Memory B cell (primary cell): ENCODE data around the gene PPP1R18.

ENCODE experiments used
- ATAC-seq: fragments of 150-1000 bp; cut with Tn5 transposase; 2 replicates; pipeline ENCODE4 v1.10.0; 2021; ENCODE audit warnings: low read depth, mild to moderate bottlenecking, moderate library complexity
- DNase-seq, 2 donors: peaks; one replicate each; pipeline ENCODE4 v3.0.0; 2022; ENCODE audit warnings: low spot score in 2 of 2
- H3K27ac Mint-ChIP-seq: one replicate; pipeline ENCODE4 v1.8.0; 2022; ENCODE audit warnings: mild to moderate bottlenecking, moderate library complexity, mixed read lengths
- H3K27me3 Mint-ChIP-seq: one replicate; pipeline ENCODE4 v1.8.0; 2022; ENCODE audit warnings: mixed read lengths
- H3K36me3 Mint-ChIP-seq: one replicate; pipeline ENCODE4 v1.8.0; 2022; ENCODE audit warnings: mild to moderate bottlenecking, mixed read lengths
- H3K4me1 Mint-ChIP-seq: one replicate; pipeline ENCODE4 v1.8.0; 2022; ENCODE audit warnings: mixed read lengths
- H3K4me3 Mint-ChIP-seq: one replicate; pipeline ENCODE4 v1.8.0; 2022; ENCODE audit warnings: mild to moderate bottlenecking, moderate library complexity, mixed read lengths
- H3K9me3 Mint-ChIP-seq: one replicate; pipeline ENCODE4 v1.8.0; 2022; ENCODE audit warnings: mixed read lengths

The PPP1R18 gene

GRCh38 chr6:30645989-30646388, 40.5 kb downstream of the PPP1R18 start:
- peaks cover 23% of the 10 kb centered on the region for H3K4me1 Mint-ChIP-seq
- H3K9me3 Mint-ChIP-seq, result no peaks in the 10 kb centered on the region
- no peak for ATAC-seq
- H3K27me3 Mint-ChIP-seq, result no peaks in the 10 kb centered on the region
- DNase-seq, result no peak
- H3K27ac Mint-ChIP-seq, result peak overlapping the region; percentile 88
- H3K36me3 Mint-ChIP-seq, result peaks cover 11% of the 10 kb centered on the region
- no peak overlapping the region for H3K4me3 Mint-ChIP-seq

- no peak overlapping the region for H3K27ac Mint-ChIP-seq
- peaks cover 12% of the 10 kb centered on the region for H3K36me3 Mint-ChIP-seq
- peaks cover 21% of the 10 kb centered on the region for H3K4me1 Mint-ChIP-seq
- ATAC-seq (no peak), DNase-seq (no peak)
- no peaks in the 10 kb centered on the region for H3K9me3 Mint-ChIP-seq
- no peaks in the 10 kb centered on the region for H3K27me3 Mint-ChIP-seq
- no peak overlapping the region for H3K4me3 Mint-ChIP-seq
Observed at GRCh38 chr6:30644769-30645168, 41.7 kb downstream of the PPP1R18 start.

GRCh38 chr6:30643656-30644055, 42.8 kb downstream of the PPP1R18 start:
- DNase-seq (no peak), ATAC-seq (no peak)
- Mint-ChIP-seq H3K27me3 (no peaks in the 10 kb centered on the region), H3K36me3 (peaks cover 12% of the 10 kb centered on the region), H3K4me1 (peaks cover 21% of the 10 kb centered on the region), H3K9me3 (no peaks in the 10 kb centered on the region), H3K4me3 (no peak overlapping the region), H3K27ac (peak overlapping the region; percentile 17)

DNA sequence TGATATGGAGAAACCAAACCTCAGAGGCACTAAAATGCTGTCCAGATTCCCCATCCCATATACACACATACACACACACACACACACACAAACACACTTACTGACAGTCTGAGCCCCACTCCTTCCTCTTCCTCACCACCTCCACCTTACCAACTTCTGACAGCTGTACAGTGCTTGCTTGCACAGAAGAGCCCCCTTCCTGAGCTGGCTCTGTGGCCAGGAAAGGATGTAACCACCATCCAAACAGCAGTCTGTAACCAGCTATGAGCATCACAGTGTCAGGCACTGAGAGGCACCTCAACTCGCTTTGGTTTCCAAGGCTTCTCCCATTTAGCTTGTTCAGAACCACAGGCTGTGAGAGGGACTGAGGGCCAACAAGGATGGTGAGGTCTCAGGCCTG, 45.4 kb downstream of the PPP1R18 start:
- no peaks in the 10 kb centered on the region for H3K9me3 Mint-ChIP-seq
- no peaks in the 10 kb centered on the region for H3K27me3 Mint-ChIP-seq
- ATAC-seq (no peak), DNase-seq (no peak)
- H3K27ac Mint-ChIP-seq, result no peak overlapping the region
- H3K4me1 Mint-ChIP-seq, result peaks cover 12% of the 10 kb centered on the region
- no peak overlapping the region for H3K4me3 Mint-ChIP-seq
- H3K36me3 Mint-ChIP-seq, result peaks cover 12% of the 10 kb centered on the region

DNA sequence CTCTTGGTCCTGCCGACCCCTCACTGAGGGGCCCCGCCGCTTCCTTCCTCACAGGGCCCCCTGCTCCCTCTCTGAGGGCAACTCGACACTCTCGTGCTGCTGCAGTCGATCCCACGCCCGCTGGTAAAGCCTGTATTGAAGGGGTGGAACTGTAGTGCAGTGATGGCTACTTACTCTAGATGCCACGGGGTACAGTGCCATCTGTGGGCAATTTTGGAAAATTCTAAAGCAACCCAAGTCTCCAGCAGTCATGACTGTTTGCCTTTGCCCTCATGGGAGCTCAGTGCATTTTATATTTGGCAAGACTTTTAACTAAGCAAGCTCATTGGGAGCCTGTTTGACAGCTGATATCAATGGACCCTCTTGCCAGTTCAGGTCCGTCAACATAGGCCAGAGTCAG, 46.0 kb downstream of the PPP1R18 start:
- Mint-ChIP-seq H3K4me1 (peaks cover 7% of the 10 kb centered on the region), H3K36me3 (peaks cover 12% of the 10 kb centered on the region), H3K27ac (no peak overlapping the region), H3K9me3 (no peaks in the 10 kb centered on the region), H3K4me3 (no peak overlapping the region), H3K27me3 (no peaks in the 10 kb centered on the region)
- ATAC-seq (no peak), DNase-seq (no peak)

DNA sequence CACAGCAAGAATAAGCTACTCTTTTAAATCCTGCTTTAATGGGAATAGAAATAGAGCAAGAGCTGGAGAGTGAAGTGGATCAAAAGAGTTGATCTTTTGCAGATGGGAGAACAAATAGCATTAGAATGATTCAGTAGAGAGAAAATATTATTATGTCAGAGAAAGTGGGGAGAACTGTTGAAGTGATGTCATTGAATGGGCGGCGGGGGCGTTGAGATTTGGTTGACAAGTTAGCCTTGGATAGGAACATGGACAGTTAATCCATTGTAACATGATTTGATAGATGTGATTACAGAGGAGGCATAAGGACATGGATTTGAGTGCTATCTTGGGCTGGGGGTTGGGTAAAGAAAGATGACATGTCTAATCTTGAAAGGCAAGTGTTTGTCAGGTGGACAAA, 50.6 kb downstream of the PPP1R18 start:
- peak overlapping the region; percentile 19 for H3K27ac Mint-ChIP-seq
- peaks cover 5% of the 10 kb centered on the region for H3K4me1 Mint-ChIP-seq
- no peak overlapping the region for H3K4me3 Mint-ChIP-seq
- ATAC-seq, result no peak
- H3K36me3 Mint-ChIP-seq, result peaks cover 16% of the 10 kb centered on the region
- no peak for DNase-seq
- no peaks in the 10 kb centered on the region for H3K9me3 Mint-ChIP-seq
- no peaks in the 10 kb centered on the region for H3K27me3 Mint-ChIP-seq

GRCh38 chr6:30626484-30627366, 59.7 kb downstream of the PPP1R18 start, which contains the start of gene ATAT1:
TSS of gene ATAT1 (plus strand) at chr6:30626874.
- Mint-ChIP-seq H3K4me1 (peaks cover 23% of the 10 kb centered on the region), H3K9me3 (no peaks in the 10 kb centered on the region), H3K27ac (peak within 1 kb of the TSS; percentile 90), H3K4me3 (peak within 1 kb of the TSS; percentile 92), H3K27me3 (no peaks in the 10 kb centered on the region), H3K36me3 (peaks cover 25% of the 10 kb centered on the region)
- DNase-seq (peak; percentile 80 to 87), ATAC-seq (peak; percentile 100)
